Astrocyte (in vitro differentiated cells and primary cell): Measurements from ENCODE around the gene RNF146. TPM values are rescaled to one million over a fixed set of nuclear protein-coding genes. Genes with fewer than 3 reads are reported as not detected.

Experiments used
- DNase-seq: peaks from one replicate; pipeline ENCODE4 v3.0.0-alpha.2; 2010; ENCODE audit warnings: low read depth
- FAIRE-seq: peaks from 2 replicates; lab custom pipeline; 2011; peaks lifted over from hg19 to GRCh38; lab: Jason Lieb, UNC
- H2AFZ ChIP-seq: 2 replicates; pipeline ENCODE4 v1.6.0; 2012; ENCODE audit warnings: low read depth, low read length, inconsistent platforms
- H3K27ac ChIP-seq: 2 replicates; pipeline ENCODE4 v1.5.1; 2011; ENCODE audit warnings: low read depth, low read length, inconsistent platforms
- H3K27me3 ChIP-seq: 2 replicates; pipeline ENCODE4 v1.6.0; 2011; ENCODE audit warnings: low read length, inconsistent platforms; ENCODE audit not compliant: insufficient read depth
- H3K36me3 ChIP-seq: 2 replicates; pipeline ENCODE4 v1.5.1; 2011; ENCODE audit warnings: low read length, inconsistent platforms; ENCODE audit not compliant: insufficient read depth
- H3K4me1 ChIP-seq: 2 replicates; pipeline ENCODE4 v1.5.1; 2011; ENCODE audit warnings: low read length, inconsistent platforms; ENCODE audit not compliant: insufficient read depth
- H3K4me2 ChIP-seq: 2 replicates; pipeline ENCODE4 v1.6.0; 2012; ENCODE audit warnings: low read length, inconsistent platforms
- H3K4me3 ChIP-seq: 2 replicates; pipeline ENCODE4 v1.5.1; 2011; ENCODE audit warnings: low read depth, mild to moderate bottlenecking, low read length, inconsistent platforms; ENCODE audit not compliant: insufficient read depth
- H3K79me2 ChIP-seq: 2 replicates; pipeline ENCODE4 v1.6.0; 2012; ENCODE audit warnings: mild to moderate bottlenecking, low read length, inconsistent platforms; ENCODE audit not compliant: insufficient read depth
- H3K9ac ChIP-seq: 2 replicates; pipeline ENCODE4 v1.6.0; 2012; ENCODE audit warnings: mild to moderate bottlenecking, low read length, inconsistent platforms
- H3K9me3 ChIP-seq: 2 replicates; pipeline ENCODE4 v1.5.1; 2012; ENCODE audit warnings: low read depth, mild to moderate bottlenecking, low read length, inconsistent platforms; ENCODE audit not compliant: insufficient read depth
- H4K20me1 ChIP-seq: 2 replicates; pipeline ENCODE4 v1.6.0; 2012; ENCODE audit warnings: low read length, inconsistent platforms; ENCODE audit not compliant: insufficient read depth
- H3K27ac Mint-ChIP-seq: one replicate; pipeline ENCODE4 v1.8.0; 2021; ENCODE audit warnings: mild to moderate bottlenecking, mixed read lengths; ENCODE audit not compliant: unreplicated experiment
- H3K27me3 Mint-ChIP-seq: one replicate; pipeline ENCODE4 v1.8.0; 2021; ENCODE audit warnings: low read depth, mixed read lengths; ENCODE audit not compliant: unreplicated experiment
- H3K36me3 Mint-ChIP-seq: one replicate; pipeline ENCODE4 v1.8.0; 2021; ENCODE audit warnings: low read depth, mixed read lengths; ENCODE audit not compliant: unreplicated experiment
- H3K4me1 Mint-ChIP-seq: one replicate; pipeline ENCODE4 v1.8.0; 2021; ENCODE audit warnings: low read depth, mixed read lengths; ENCODE audit not compliant: unreplicated experiment
- H3K4me3 Mint-ChIP-seq: one replicate; pipeline ENCODE4 v1.8.0; 2021; ENCODE audit warnings: mild to moderate bottlenecking, moderate library complexity, mixed read lengths; ENCODE audit not compliant: unreplicated experiment
- H3K9me3 Mint-ChIP-seq: one replicate; pipeline ENCODE4 v1.8.0; 2021; ENCODE audit warnings: mild to moderate bottlenecking, mixed read lengths; ENCODE audit not compliant: unreplicated experiment
- EZH2 ChIP-seq: IDR thresholded peaks from 2 replicates; pipeline ENCODE4 v1.6.1; 2012; ENCODE audit warnings: mild to moderate bottlenecking, low read length, inconsistent platforms; ENCODE audit not compliant: insufficient read depth
- total RNA-seq: library from RNA; stranded (reverse); gene quantifications from 2 replicates; pipeline ENCODE4 v1.2.1, GENCODE V29; 2021
- TF ChIP-seq, protein P1 (sequence below): IDR thresholded peaks from 2 replicates; pipeline ENCODE4 v1.5.1; 2011; ENCODE audit warnings: low read depth, mild to moderate bottlenecking, inconsistent platforms, low read length, moderate library complexity; ENCODE audit not compliant: insufficient read depth

RNF146 gene
- total RNA-seq, 1 donor from 2014 or later = 41.4 TPM

DNA sequence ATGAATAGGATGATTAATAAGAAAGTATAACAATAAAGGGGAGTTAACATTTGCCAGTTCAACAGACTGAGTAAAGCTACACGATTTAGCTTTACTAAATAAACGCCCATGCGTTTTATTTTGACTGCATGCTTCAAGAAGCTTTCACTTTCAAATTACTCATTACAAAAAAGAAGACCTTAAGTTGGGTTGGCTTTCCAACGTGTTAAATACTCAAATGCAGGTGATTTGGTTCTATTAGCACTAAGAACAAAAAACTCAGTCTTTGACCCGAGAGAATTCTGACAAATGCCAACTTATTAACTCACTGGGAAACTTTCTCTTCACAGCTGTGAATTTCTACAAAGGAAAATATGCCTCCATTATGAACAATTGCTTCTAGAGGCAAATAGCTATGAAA lies 24.8 kb downstream of the RNF146 start:
- FAIRE-seq (no peak), DNase-seq (no peak)
- H3K36me3 ChIP-seq = peaks cover 21% of the 10 kb centered on the region
- peaks cover 9% of the 10 kb centered on the region for H3K79me2 ChIP-seq
- no peaks in the 10 kb centered on the region for H3K4me1 ChIP-seq
- Mint-ChIP-seq H3K27ac (no peak overlapping the region), H3K4me1 (peaks cover 10% of the 10 kb centered on the region), H3K27me3 (no peaks in the 10 kb centered on the region), H3K36me3 (peaks cover 19% of the 10 kb centered on the region), H3K9me3 (no peaks in the 10 kb centered on the region), H3K4me3 (no peak overlapping the region)
- TF ChIP-seq, protein P1, sequence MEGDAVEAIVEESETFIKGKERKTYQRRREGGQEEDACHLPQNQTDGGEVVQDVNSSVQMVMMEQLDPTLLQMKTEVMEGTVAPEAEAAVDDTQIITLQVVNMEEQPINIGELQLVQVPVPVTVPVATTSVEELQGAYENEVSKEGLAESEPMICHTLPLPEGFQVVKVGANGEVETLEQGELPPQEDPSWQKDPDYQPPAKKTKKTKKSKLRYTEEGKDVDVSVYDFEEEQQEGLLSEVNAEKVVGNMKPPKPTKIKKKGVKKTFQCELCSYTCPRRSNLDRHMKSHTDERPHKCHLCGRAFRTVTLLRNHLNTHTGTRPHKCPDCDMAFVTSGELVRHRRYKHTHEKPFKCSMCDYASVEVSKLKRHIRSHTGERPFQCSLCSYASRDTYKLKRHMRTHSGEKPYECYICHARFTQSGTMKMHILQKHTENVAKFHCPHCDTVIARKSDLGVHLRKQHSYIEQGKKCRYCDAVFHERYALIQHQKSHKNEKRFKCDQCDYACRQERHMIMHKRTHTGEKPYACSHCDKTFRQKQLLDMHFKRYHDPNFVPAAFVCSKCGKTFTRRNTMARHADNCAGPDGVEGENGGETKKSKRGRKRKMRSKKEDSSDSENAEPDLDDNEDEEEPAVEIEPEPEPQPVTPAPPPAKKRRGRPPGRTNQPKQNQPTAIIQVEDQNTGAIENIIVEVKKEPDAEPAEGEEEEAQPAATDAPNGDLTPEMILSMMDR = no peak
- TF ChIP-seq EZH2 = no peak
- H2AFZ ChIP-seq = no peak overlapping the region
- no peak overlapping the region for H3K4me2 ChIP-seq
- H3K9me3 ChIP-seq = no peaks in the 10 kb centered on the region
- no peaks in the 10 kb centered on the region for H3K27me3 ChIP-seq
- H3K9ac ChIP-seq = no peak overlapping the region
- H3K4me3 ChIP-seq = no peak overlapping the region
- H3K27ac ChIP-seq = no peak overlapping the region
- H4K20me1 ChIP-seq = peaks cover 27% of the 10 kb centered on the region

DNA sequence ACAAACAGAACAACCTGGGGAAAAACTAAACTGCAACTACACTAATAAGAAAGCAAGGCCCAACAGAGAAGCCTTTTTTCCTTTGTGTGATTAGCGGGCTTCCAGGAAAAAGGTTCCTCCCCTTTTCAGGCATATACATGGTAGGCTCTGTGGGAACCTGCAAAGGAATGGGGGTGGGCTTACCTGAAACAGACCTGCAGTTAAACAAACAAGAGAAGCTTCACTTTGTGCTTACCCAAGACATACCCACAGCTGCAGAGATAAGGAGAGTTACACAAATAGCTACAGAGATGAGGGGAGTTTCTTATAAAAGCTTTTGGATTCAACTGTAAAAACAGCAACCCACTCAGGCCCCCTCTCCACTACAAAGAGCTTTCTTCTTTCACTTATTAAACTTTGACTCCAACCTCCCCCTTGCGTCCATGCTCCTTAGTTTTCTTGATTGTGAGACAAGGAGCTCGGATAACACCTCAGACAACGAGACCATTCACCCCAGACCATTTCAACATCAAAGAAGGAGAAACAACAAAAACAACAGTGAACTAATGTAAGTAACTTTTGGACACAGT lies 30.9 kb downstream of the RNF146 start:
- no peaks in the 10 kb centered on the region for H3K9me3 Mint-ChIP-seq
- Histone ChIP-seq H3K4me2 (no peak overlapping the region), H3K9ac (no peak overlapping the region), H3K79me2 (peaks cover 16% of the 10 kb centered on the region), H3K4me3 (no peak overlapping the region), H3K27me3 (no peaks in the 10 kb centered on the region), H3K36me3 (peaks cover 5% of the 10 kb centered on the region), H4K20me1 (peaks cover 6% of the 10 kb centered on the region), H3K4me1 (peaks cover 19% of the 10 kb centered on the region), H2AFZ (no peak overlapping the region), H3K9me3 (no peaks in the 10 kb centered on the region), H3K27ac (no peak overlapping the region)
- TF ChIP-seq, protein P1 = no peak
- TF ChIP-seq EZH2 = no peak
- H3K27me3 Mint-ChIP-seq = no peaks in the 10 kb centered on the region
- peaks cover 11% of the 10 kb centered on the region for H3K36me3 Mint-ChIP-seq
- H3K27ac Mint-ChIP-seq = peak overlapping the region; percentile 1
- DNase-seq (no peak), FAIRE-seq (no peak)
- peaks cover 24% of the 10 kb centered on the region for H3K4me1 Mint-ChIP-seq
- no peak overlapping the region for H3K4me3 Mint-ChIP-seq

DNA sequence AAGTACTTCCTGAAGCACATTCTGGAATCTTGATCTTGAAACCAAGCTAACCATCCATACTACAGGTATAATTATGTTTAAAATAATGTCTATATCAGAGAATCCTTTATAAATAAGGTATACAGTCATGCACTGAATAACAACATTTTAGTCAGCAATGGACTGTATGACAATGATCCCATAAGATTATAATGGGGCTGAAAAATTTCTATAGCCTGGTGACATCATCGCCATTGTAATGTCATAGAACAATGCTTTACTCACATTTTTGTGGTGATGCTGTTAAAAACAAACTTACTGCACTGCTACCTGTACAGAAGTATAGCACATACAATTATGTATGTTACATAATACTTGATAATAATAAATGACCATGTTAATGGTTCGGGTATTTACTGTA lies 31.8 kb downstream of the RNF146 start:
- Histone ChIP-seq H2AFZ (no peak overlapping the region), H3K79me2 (peaks cover 16% of the 10 kb centered on the region), H3K27me3 (no peaks in the 10 kb centered on the region), H3K36me3 (peaks cover 5% of the 10 kb centered on the region), H3K4me2 (no peak overlapping the region), H3K9me3 (no peaks in the 10 kb centered on the region), H3K27ac (no peak overlapping the region), H4K20me1 (peaks cover 6% of the 10 kb centered on the region), H3K4me3 (no peak overlapping the region), H3K9ac (no peak overlapping the region), H3K4me1 (peaks cover 19% of the 10 kb centered on the region)
- no peak for DNase-seq
- no peak overlapping the region for H3K27ac Mint-ChIP-seq
- H3K4me1 Mint-ChIP-seq = peaks cover 26% of the 10 kb centered on the region
- peaks cover 7% of the 10 kb centered on the region for H3K36me3 Mint-ChIP-seq
- H3K4me3 Mint-ChIP-seq = no peak overlapping the region
- no peaks in the 10 kb centered on the region for H3K9me3 Mint-ChIP-seq
- H3K27me3 Mint-ChIP-seq = no peaks in the 10 kb centered on the region
- TF ChIP-seq, protein P1 = no peak
- TF ChIP-seq EZH2 = no peak
- FAIRE-seq = peak; percentile 13
